ENCODE results near the gene UGT3A1. TPM values are rescaled to one million over a fixed set of nuclear protein-coding genes. Genes with fewer than 3 reads are reported as not detected.

UGT3A1 gene
- total RNA-seq, 1 experiment from 2014 or later = not detected

GRCh38 chr5:36029914-36030313, 38.7 kb upstream of the UGT3A1 start:
- no peak overlapping the region for H3K4me2 ChIP-seq (ENCODE audit: low read length)
- TF ChIP-seq CBX3 (IDR thresholded peaks at IDR 0.05; ENCODE audit: low read depth) (no peak), SIN3A (IDR thresholded peaks at IDR 0.05; ENCODE audit: low read depth) (no peak), FOSL1 (IDR thresholded peaks at IDR 0.05; ENCODE audit: low read depth) (no peak), MAX (IDR thresholded peaks at IDR 0.05) (no peak), TCF7L2 (IDR thresholded peaks at IDR 0.05; ENCODE audit: borderline replicate concordance, extremely low read depth, insufficient read depth, insufficient read length) (no peak), RAD21 (IDR thresholded peaks at IDR 0.05; ENCODE audit: low read depth) (no peak), POLR2AphosphoS5 (IDR thresholded peaks at IDR 0.05; ENCODE audit: low read depth, low read length) (no peak), SP1 (IDR thresholded peaks at IDR 0.05; ENCODE audit: low read depth) (no peak), EGR1 (IDR thresholded peaks at IDR 0.05; ENCODE audit: low read depth) (no peak), CEBPB (IDR thresholded peaks at IDR 0.05; ENCODE audit: low read depth) (no peak), POLR2A (IDR thresholded peaks at IDR 0.05; ENCODE audit: borderline replicate concordance, extremely low read depth, insufficient read depth, insufficient read length) (no peak)
- DNase-seq (ENCODE audit: low read depth, low spot score) (no peak), ATAC-seq (no peak)
- no peaks in the 10 kb centered on the region for H3K9me2 ChIP-seq (ENCODE audit: insufficient read depth)
- ChIA-PET POLR2A (no interaction called here), RAD21 (ENCODE audit: low non-redundant PET in 1 of 2, low total read pairs in 2 of 2, uncharacterized antibody in 2 of 2, unreplicated experiment in 2 of 2) (no interaction called here), CTCF (no interaction called here)
- no TSS peak for BruUV-seq (replicated peaks)
- no peaks in the 10 kb centered on the region for H3K36me3 ChIP-seq (ENCODE audit: control insufficient read depth in 1 of 2, insufficient read depth in 2 of 2, low read length in 2 of 2)
- no peaks in the 10 kb centered on the region for H3K27me3 ChIP-seq (ENCODE audit: insufficient read depth, low read length)
- H3K9ac ChIP-seq (ENCODE audit: low read length) = no peak overlapping the region
- H3K4me3 ChIP-seq (replicated peaks in 1 of 2; ENCODE audit: low read depth in 1 of 2, low read length in 2 of 2) = no peak overlapping the region
- no peaks in the 10 kb centered on the region for H3K9me3 ChIP-seq (ENCODE audit: control insufficient read depth in 1 of 2, insufficient read depth in 1 of 2, low read depth in 1 of 2, low read length in 2 of 2)
- no peaks in the 10 kb centered on the region for H4K20me1 ChIP-seq (ENCODE audit: insufficient read depth)
- H3K4me1 ChIP-seq (ENCODE audit: control insufficient read depth in 1 of 2, insufficient read depth in 2 of 2, low read length in 2 of 2) = no peaks in the 10 kb centered on the region
- H3K27ac ChIP-seq (ENCODE audit: low read depth, low read length) = no peak overlapping the region
- intact Hi-C loops (cut with micrococcal nuclease) = no loop called here
- no peak overlapping the region for H2AFZ ChIP-seq (ENCODE audit: low read depth, low read length, poor library complexity, severe bottlenecking)
- H3K79me2 ChIP-seq (ENCODE audit: insufficient read depth, low read length) = no peaks in the 10 kb centered on the region

GRCh38 chr5:36028816-36029465, 37.8 kb upstream of the UGT3A1 start:
- no TSS peak for BruUV-seq (replicated peaks)
- no peak overlapping the region for H3K27ac ChIP-seq (ENCODE audit: low read depth, low read length)
- ChIA-PET RAD21 (ENCODE audit: low non-redundant PET in 1 of 2, low total read pairs in 2 of 2, uncharacterized antibody in 2 of 2, unreplicated experiment in 2 of 2) (no interaction called here), CTCF (no interaction called here), POLR2A (no interaction called here)
- no peaks in the 10 kb centered on the region for H4K20me1 ChIP-seq (ENCODE audit: insufficient read depth)
- H3K9me2 ChIP-seq (ENCODE audit: insufficient read depth) = no peaks in the 10 kb centered on the region
- TF ChIP-seq EGR1 (IDR thresholded peaks at IDR 0.05; ENCODE audit: low read depth) = no peak
- TF ChIP-seq SRF (IDR thresholded peaks at IDR 0.05; ENCODE audit: low read depth) = no peak
- H3K9ac ChIP-seq (ENCODE audit: low read length) = no peak overlapping the region
- H3K4me2 ChIP-seq (ENCODE audit: low read length) = no peak overlapping the region
- no peaks in the 10 kb centered on the region for H3K36me3 ChIP-seq (ENCODE audit: control insufficient read depth in 1 of 2, insufficient read depth in 2 of 2, low read length in 2 of 2)
- no peak overlapping the region for H3K4me3 ChIP-seq (replicated peaks in 1 of 2; ENCODE audit: low read depth in 1 of 2, low read length in 2 of 2)
- no peaks in the 10 kb centered on the region for H3K9me3 ChIP-seq (ENCODE audit: control insufficient read depth in 1 of 2, insufficient read depth in 1 of 2, low read depth in 1 of 2, low read length in 2 of 2)
- DNase-seq (ENCODE audit: low read depth, low spot score) = no peak
- no peaks in the 10 kb centered on the region for H3K4me1 ChIP-seq (ENCODE audit: control insufficient read depth in 1 of 2, insufficient read depth in 2 of 2, low read length in 2 of 2)
- no peaks in the 10 kb centered on the region for H3K79me2 ChIP-seq (ENCODE audit: insufficient read depth, low read length)
- no peak overlapping the region for H2AFZ ChIP-seq (ENCODE audit: low read depth, low read length, poor library complexity, severe bottlenecking)
- intact Hi-C loops (cut with micrococcal nuclease) = no loop called here
- no peaks in the 10 kb centered on the region for H3K27me3 ChIP-seq (ENCODE audit: insufficient read depth, low read length)
- ATAC-seq = no peak
